KOPT-K1 (cell line): ENCODE results near the gene PPP2R2D.
"Not testable (repeated sequence)": the region's sequence is repeated elsewhere in the genome, so short reads cannot be mapped to it uniquely, and the experiment has no call there.

Source experiments
- H3K27ac ChIP-seq: fragments of 200-600 bp; sonication (generic); 2 replicates; pipeline ENCODE4 v1.5.1; 2016; ENCODE audit warnings: antibody characterized with exemption, mild to moderate bottlenecking, low read depth, low read length; ENCODE audit not compliant: poor library complexity, severe bottlenecking
- H3K36me3 ChIP-seq: fragments of 200-600 bp; sonication (generic); 2 replicates; pipeline ENCODE4 v1.5.1; 2017; ENCODE audit warnings: antibody characterized with exemption, mild to moderate bottlenecking, low read length, moderate library complexity; ENCODE audit not compliant: insufficient read depth
- H3K9me3 ChIP-seq: fragments of 200-600 bp; sonication (generic); 2 replicates; pipeline ENCODE4 v1.5.1; 2017; ENCODE audit warnings: antibody characterized with exemption, low read length, mild to moderate bottlenecking; ENCODE audit not compliant: insufficient read depth, poor library complexity, severe bottlenecking

PPP2R2D gene

DNA sequence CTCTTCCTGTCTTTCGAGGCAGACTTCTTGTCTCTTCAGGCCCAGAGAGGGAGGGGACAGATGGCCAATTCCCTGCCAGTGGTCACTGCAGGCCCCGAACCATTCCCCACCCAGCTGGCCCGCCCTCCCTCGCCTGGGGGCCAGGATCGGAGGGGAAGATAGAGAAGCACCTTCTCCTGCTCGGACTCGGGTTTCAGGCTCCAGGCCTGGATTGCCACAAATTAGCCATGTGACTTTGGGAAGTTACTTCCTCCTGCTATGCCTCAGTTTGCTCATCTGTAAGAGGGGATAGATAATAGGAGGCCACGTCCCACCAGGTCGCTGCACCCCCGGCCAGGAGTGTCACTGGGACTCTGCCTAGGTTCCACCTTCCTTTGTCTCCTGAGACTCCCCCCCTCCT lies 24.8 kb upstream of the PPP2R2D start:
- Histone ChIP-seq H3K27ac (no peak overlapping the region), H3K9me3 (peaks cover 3% of the 10 kb centered on the region)

GRCh38 chr10:131876508-131876907 lies 24.3 kb upstream of the PPP2R2D start:
- Histone ChIP-seq H3K36me3 (no peaks in the 10 kb centered on the region), H3K27ac (no peak overlapping the region), H3K9me3 (peaks cover 8% of the 10 kb centered on the region)

More for the DNA sequence above, 24.8 kb upstream of the PPP2R2D start:
- no peaks in the 10 kb centered on the region for H3K36me3 ChIP-seq

DNA sequence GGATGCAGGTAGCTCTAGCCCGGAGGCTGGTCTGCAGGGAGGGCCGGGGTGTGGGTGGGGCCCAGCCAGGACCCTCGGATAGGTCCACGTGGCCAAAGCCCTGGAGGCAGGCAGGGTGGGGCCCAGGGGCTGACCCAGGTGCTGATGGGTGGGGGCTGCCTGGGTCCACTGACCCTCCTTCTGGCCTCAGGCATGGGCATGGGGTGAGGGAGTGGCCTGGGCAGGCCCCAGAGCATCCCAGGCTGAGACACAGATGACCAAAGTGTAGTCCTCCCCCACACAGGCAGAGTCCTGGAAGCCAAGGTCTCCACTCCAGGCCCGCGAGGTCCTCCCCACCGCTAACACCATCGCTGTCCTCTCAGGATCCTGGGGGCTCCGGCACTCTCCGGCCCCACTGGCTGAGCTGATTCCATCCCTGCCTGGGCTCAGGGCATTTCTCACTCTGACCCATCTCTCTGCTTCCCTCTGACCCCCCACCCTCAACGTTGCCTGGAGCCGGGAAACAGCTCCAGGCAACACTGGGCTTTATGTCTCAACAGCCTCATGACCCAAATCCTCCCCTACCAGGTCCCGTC lies 20.7 kb upstream of the PPP2R2D start:
- H3K9me3 ChIP-seq = peaks cover 28% of the 10 kb centered on the region
- H3K27ac ChIP-seq = no peak overlapping the region
- no peaks in the 10 kb centered on the region for H3K36me3 ChIP-seq

DNA sequence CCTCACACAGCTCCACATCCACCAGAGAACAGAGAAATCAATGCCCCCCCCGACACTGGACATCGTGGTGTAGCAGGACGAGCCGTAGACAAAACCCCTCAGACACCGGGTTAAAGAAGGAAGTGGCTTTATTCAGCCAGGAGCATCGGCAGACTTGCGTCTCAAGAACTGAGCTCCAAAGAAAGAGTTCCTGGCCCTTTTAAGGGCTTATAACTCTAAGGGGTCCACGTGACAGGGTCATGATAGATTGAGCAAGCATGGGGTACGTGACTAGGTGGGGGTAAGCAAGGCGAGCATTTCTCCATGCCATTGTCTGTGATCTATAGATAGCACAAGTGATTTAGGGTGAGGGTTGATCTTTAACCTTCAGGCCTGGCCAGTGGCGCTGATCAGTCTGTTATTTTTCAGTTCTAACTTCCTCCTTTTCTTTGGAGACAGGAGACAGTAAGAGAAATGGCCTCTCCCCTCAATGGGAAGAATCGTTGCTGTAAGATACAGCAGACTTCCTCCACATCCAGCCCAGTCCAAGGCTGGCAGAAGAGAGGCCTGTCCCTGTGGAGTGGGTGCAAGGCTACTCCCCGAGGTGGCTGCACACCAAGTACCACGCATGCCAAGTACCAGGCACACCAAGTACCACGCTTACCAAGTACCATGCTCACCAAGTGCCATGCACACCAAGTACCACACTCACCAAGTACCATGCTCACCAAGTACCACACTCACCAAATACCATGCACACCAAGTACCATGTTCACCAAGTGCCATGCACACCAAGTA lies 19.5 kb upstream of the PPP2R2D start:
- Histone ChIP-seq H3K9me3 (peaks cover 28% of the 10 kb centered on the region), H3K36me3 (no peaks in the 10 kb centered on the region), H3K27ac (no peak overlapping the region)

- Histone ChIP-seq H3K27ac (no peak overlapping the region), H3K36me3 (no peaks in the 10 kb centered on the region), H3K9me3 (peaks cover 28% of the 10 kb centered on the region)
Observed at GRCh38 chr10:131882151-131882550, 18.7 kb upstream of the PPP2R2D start.

GRCh38 chr10:131882590-131883451 lies 18.0 kb upstream of the PPP2R2D start:
- H3K36me3 ChIP-seq = no peaks in the 10 kb centered on the region
- no peak overlapping the region for H3K27ac ChIP-seq
- peaks cover 28% of the 10 kb centered on the region for H3K9me3 ChIP-seq

DNA sequence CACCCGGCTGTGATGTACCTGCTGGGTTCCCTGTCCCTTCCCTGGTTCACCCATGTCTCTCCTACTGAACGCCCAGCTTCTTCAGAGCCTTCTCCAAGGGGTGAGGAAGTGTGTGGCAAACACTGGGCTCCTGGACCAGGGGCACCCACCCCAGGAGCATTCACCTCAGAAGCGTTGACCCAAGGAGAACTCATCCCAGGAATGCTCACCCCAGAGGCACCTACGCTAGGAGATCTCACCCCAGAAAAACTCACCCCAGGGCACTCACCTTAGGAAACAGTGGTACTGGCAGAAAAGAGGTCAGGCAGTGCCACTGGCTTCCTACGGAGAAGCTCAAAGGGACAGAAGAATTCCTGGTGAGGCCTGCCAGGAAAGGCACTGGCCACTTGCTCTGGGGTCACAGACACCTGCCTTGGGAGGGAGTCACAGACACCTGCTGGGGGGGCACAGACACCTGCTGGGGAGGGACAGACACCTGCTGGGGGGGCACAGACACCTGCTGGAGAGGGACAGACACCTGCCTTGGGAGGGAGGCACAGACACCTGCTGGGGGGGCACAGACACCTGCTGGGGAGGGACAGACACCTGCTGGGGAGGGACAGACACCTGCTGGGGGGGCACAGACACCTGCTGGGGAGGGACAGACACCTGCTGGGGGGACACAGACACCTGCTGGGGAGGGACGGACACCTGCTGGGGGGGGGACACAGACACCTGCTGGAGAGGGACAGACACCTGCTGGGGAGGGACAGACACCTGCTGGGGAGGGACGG lies 17.0 kb upstream of the PPP2R2D start:
- not testable (repeated sequence) for H3K36me3 ChIP-seq, H3K27ac ChIP-seq
- peaks cover 28% of the 10 kb centered on the region for H3K9me3 ChIP-seq

DNA sequence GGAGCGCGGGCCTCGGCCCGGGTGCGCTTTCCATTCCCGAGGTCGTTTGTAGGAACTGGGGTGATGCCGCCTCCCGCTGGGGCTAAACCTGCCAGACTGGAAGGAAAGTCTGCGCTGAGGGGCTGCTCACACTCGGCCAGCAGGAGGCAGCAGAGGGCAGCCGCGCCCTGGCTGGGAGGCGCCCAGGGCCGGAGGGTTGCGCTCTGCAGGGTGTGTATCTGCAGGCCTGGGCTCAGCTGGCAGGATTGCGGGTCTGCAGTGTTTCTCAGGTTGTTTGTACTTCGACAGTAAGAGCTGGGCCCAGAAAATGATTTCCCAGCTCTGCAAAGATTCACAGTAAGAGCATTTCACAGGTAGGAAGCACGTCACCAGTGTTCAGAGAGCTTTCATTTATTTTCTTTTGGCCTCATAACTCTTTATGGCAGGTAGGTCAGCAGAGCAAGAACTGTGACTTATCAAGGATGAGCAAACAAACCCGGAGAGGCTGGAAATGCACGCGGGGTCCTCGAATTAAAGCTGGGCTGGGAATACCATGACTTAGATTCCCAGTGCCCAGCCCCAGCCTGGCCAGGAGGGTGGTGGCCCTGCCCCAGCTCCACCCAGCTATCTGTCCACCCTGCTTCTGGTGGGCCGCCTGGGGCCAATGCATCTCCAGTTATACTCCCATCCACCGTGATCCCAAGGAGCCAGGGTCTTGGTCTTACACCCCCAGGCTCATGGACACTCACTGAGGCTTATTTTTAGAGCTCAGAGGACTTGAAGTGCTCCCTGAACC lies 15.2 kb upstream of the PPP2R2D start:
- H3K9me3 ChIP-seq = peaks cover 28% of the 10 kb centered on the region
- H3K36me3 ChIP-seq = no peaks in the 10 kb centered on the region
- no peak overlapping the region for H3K27ac ChIP-seq

DNA sequence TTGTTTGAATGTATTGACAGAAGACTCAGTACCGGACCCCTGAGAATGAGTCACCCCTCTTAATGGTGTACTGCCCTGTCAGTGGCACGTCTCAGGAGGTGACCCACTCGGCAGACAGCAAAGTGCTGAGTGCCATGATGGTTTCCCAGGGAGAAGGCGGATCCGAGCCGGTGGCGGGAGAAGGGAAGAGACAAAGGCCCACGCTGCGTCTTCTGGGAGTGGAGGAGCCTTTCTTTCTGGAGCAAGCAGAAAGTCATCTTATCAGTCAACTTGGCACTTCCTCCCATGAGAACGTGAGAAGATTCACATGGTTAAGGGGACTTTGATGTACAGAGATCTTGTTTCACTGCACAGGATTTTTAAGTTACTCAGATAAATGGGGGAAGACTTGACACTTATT lies 14.6 kb upstream of the PPP2R2D start:
- H3K9me3 ChIP-seq = peaks cover 23% of the 10 kb centered on the region
- H3K36me3 ChIP-seq = no peaks in the 10 kb centered on the region
- no peak overlapping the region for H3K27ac ChIP-seq

DNA sequence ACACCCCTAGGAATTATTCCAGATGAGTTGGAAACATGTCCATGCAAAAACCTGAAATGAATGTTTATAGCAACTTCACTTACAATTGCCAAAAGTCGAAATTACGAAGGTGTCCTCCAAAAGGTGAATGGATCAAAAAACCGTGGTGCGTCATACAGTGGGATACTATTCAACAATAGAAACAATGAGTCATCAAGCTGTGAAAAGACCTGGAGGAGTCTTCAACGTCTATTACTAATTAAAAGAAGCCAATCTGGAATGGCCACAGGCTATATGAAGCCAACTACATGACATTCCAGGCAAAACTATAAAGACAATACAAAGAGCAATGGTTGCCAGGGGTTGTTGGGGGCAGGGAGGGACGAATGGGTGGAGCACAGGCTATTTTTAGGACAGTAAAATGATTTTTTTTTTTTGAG lies 12.6 kb upstream of the PPP2R2D start:
- no peak overlapping the region for H3K27ac ChIP-seq

DNA sequence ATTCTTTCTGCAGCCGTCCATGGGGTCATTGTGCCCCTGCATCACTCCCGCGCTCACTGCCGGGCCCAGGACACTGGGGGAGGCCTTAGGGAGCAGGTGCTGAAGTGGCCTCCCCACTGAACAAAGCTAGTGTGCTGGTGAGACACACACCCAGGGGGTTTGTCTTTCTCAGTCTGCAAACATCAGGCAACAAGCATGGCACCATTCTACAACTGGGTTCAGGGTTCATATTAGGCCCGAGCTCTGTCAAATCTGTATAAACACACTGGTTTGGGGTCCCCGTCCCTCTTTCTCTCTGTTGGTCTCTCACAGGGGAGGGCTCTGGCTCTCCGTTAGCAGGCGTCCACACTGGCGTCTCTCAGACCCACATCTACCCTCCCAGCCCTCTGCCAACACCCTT lies 11.1 kb upstream of the PPP2R2D start:
- no peaks in the 10 kb centered on the region for H3K9me3 ChIP-seq
- H3K36me3 ChIP-seq = no peaks in the 10 kb centered on the region
- H3K27ac ChIP-seq = no peak overlapping the region

More for the DNA sequence above, 12.6 kb upstream of the PPP2R2D start:
- Histone ChIP-seq H3K36me3 (no peaks in the 10 kb centered on the region), H3K9me3 (peaks cover 10% of the 10 kb centered on the region)

GRCh38 chr10:131890276-131891195 lies 10.3 kb upstream of the PPP2R2D start:
- H3K36me3 ChIP-seq = no peaks in the 10 kb centered on the region
- no peak overlapping the region for H3K27ac ChIP-seq
- no peaks in the 10 kb centered on the region for H3K9me3 ChIP-seq

DNA sequence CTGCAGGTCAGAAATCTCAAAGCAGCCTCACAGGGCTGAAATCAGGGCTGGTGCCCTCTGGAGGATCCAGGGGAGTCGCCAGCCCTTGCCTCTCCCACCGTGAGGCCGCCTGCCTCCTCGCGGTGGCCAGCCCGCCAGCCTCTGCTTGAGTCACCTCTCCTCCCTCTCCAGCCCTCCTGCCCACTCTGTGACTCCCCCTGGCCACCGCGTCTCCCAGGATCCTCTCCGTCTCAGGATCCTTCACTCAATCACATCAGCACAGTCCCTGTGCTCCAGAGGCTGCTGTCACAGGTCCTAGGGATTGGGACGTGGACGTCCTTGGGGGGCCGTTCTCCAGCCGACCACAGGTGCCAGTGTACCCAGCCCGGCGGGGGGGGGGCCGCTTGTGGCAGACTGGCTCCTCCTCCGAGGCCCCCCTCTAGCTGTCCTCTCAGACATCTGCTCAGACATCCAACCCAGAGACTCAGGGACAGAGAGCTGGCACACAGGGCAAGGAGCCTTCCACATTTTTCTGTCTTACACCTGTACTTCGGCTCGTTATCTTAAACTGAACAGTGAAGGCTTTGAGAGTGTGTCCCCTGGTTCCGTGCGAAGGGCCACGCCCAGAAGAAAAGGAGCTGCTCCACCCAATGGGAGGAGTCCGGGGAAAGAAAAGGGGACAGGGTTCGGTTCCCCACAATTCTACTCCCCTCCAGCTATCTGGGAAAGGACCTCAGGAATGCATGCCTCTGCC lies 9.4 kb upstream of the PPP2R2D start:
- H3K36me3 ChIP-seq = no peaks in the 10 kb centered on the region
- H3K27ac ChIP-seq = no peak overlapping the region
- H3K9me3 ChIP-seq = no peaks in the 10 kb centered on the region
